Small intestine (tissue), 4 donors: ENCODE results near the gene ANP32E. TPM values are rescaled to one million over a fixed set of nuclear protein-coding genes. Genes with fewer than 3 reads are reported as not detected.

Experiments used
- polyA plus RNA-seq, 4 donors: library from polyadenylated mRNA; stranded (reverse) in 3 of 4; unstranded in 1 of 4; fragments of 200-250 nt in 3 of 4; fragments of 120-200 nt in 1 of 4; gene quantifications; one replicate each; pipeline versions ENCODE4 v1.2.1 to v1.2.3, GENCODE V29; 2013
- donor health status: healthy with polysubstance abuse.
- donor health status: Bipolar disorder and iron deficiency.
- donor health status: healthy.

The ANP32E gene
- polyA plus RNA-seq, 4 donors = 13.2 to 46.7 (median 30.6) TPM

Other genes with a start within 250 kb of the ANP32E start
- 10 to 100 TPM in 1 of 4 donors, 1 to 10 TPM in 3; 5.1 to 16.8 (median 6.2) TPM for gene OTUD7B, start 225.4 kb downstream of the ANP32E start, polyA plus RNA-seq
- gene VPS45, start 168.3 kb downstream of the ANP32E start, polyA plus RNA-seq = 10 to 100 TPM; 19.2 to 32.1 (median 22.7) TPM
- gene PLEKHO1, start 86.2 kb downstream of the ANP32E start, polyA plus RNA-seq = 10 to 100 TPM in 3 of 4 donors, 1 to 10 TPM in 1; 8.1 to 38.4 (median 22.0) TPM
- under 1 TPM in 2 of 4 donors, not detected in 2; 0.16 to 0.34 TPM for gene CA14, start 21.7 kb upstream of the ANP32E start, polyA plus RNA-seq
- 100 to 1,000 TPM in 2 of 4 donors, 10 to 100 TPM in 2; 89.2 to 206 (median 144) TPM for gene APH1A, start 32.9 kb upstream of the ANP32E start, polyA plus RNA-seq
- 10 to 100 TPM in 2 of 4 donors, 1 to 10 TPM in 2; 3.8 to 21.4 (median 9.2) TPM for gene C1orf54, start 36.7 kb upstream of the ANP32E start, polyA plus RNA-seq
- 10 to 100 TPM in 1 of 4 donors, 1 to 10 TPM in 3; 2.5 to 14.6 (median 5.5) TPM for gene CIART, start 46.4 kb upstream of the ANP32E start, polyA plus RNA-seq
- gene MRPS21, start 57.7 kb upstream of the ANP32E start, polyA plus RNA-seq = 100 to 1,000 TPM in 1 of 4 donors, 10 to 100 TPM in 3; 49.4 to 107 (median 79.4) TPM
- 10 to 100 TPM; 21.7 to 89.5 (median 25.4) TPM for gene PRPF3, start 85.4 kb upstream of the ANP32E start, polyA plus RNA-seq
- 10 to 100 TPM in 2 of 4 donors, 1 to 10 TPM in 2; 4.1 to 37.5 (median 8.5) TPM for gene RPRD2, start 128.0 kb upstream of the ANP32E start, polyA plus RNA-seq